Body of pancreas (tissue), 4 donors: ENCODE measurements around the gene PGLYRP2. TPM values are rescaled to one million over a fixed set of nuclear protein-coding genes. Genes with fewer than 3 reads are reported as not detected.
"Not testable (repeated sequence)": the region's sequence is repeated elsewhere in the genome, so short reads cannot be mapped to it uniquely, and the experiment has no call there.

Experiments used
- ATAC-seq: fragments of 150-250 bp; one replicate; pipeline ENCODE4 v1.9.1; 2016
- DNase-seq, 4 donors: peaks; one replicate each; pipeline ENCODE4 v3.0.0-alpha.2; 2019
- H3K27ac ChIP-seq, 4 donors: fragments of 200-600 bp; sonication (generic); 1 replicate in 3 of 4; 2 replicates in 1 of 4; pipeline versions ENCODE4 v1.5.1 to v1.6.1; 2016 to 2019; ENCODE audit warnings: mild to moderate bottlenecking in 1 of 4, mixed read lengths in 1 of 4, moderate library complexity in 1 of 4
- H3K27me3 ChIP-seq, 2 donors: fragments of 200-600 bp; sonication (generic); one replicate each; pipeline ENCODE4 v1.6.0; 2016; ENCODE audit warnings: mild to moderate bottlenecking in 1 of 2
- H3K36me3 ChIP-seq, 2 donors: fragments of 200-600 bp; sonication (generic); replicated peaks in 1 of 2; 2 replicates each; pipeline ENCODE4 v1.5.1; 2016; ENCODE audit warnings: low read depth in 2 of 2; ENCODE audit not compliant: insufficient read depth in 1 of 2
- H3K4me1 ChIP-seq: fragments of 200-600 bp; sonication (generic); one replicate; pipeline ENCODE4 v1.6.0; 2016
- H3K4me3 ChIP-seq, 2 donors: fragments of 200-600 bp; sonication (generic); 1 replicate in 1 of 2; 2 replicates in 1 of 2; pipeline ENCODE4 v1.5.1; 2016 to 2019
- H3K9me3 ChIP-seq, 3 donors: fragments of 200-600 bp; sonication (generic); 1 replicate in 2 of 3; 2 replicates in 1 of 3; pipeline ENCODE4 v1.5.1; 2016
- CTCF ChIP-seq, 7 experiments: fragments of 450-650 bp in 4 of 7; fragments of 200-600 bp in 3 of 7; sonication (generic) in 3 of 7; IDR thresholded peaks; one replicate each; pipeline ENCODE4 v1.5.1; 2016 to 2019; ENCODE audit warnings: antibody characterized with exemption in 7 of 7
- POLR2A ChIP-seq, 3 donors: fragments of 450-650 bp; IDR thresholded peaks; one replicate each; pipeline ENCODE4 v1.6.1; 2016; ENCODE audit warnings: antibody characterized with exemption in 3 of 3, mild to moderate bottlenecking in 2 of 3
- WGBS, 2 donors: methylation state at CpG; one replicate each; pipeline ENCODE4 v1.1.5; 2017; 5-methylcytosine and 5-hydroxymethylcytosine counted together
- intact Hi-C: fragments of 100-400 bp; cut with DNase I; formaldehyde crosslinking; loops from one replicate; pipeline ENCODE4 v1.15.1; 2023
- total RNA-seq, 2 donors: library from RNA; depleted of rRNA; stranded (reverse); fragments of >200 nt; gene quantifications; one replicate each; pipeline ENCODE4 v1.1.0, GENCODE V29; 2016

PGLYRP2 gene
- total RNA-seq, 2 donors from 2014 or later = not detected

DNA sequence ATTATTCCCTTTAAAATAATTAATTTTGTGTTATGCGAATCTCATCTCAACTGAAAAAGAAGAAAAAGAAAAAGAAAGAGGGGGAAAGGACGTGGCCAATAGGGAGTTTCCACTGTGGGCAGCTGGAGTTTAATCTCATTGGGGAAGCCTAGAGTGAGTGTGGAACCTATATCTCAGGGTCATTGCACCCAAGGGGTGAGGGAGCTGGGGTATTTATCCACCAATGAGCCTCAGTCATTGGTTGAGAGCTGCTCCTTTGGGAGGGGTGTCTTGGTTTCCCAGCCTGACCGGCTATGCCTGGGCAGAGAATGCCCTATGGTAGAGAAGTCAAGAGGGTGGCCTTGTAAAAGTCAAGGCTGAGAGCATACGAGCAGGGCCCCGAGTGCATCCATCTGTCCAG, 45.5 kb upstream of the PGLYRP2 start:
- H3K27ac ChIP-seq = no peak overlapping the region
- DNase-seq (no peak), ATAC-seq (no peak)
- no peaks in the 10 kb centered on the region for H3K9me3 ChIP-seq
- no peaks in the 10 kb centered on the region for H3K4me1 ChIP-seq
- no peaks in the 10 kb centered on the region for H3K27me3 ChIP-seq
- WGBS, 2 donors = 74 to 78% methylated on average over 3 to 5 of the region's 5 CpGs
- intact Hi-C loops = no loop called here
- H3K36me3 ChIP-seq = no peaks in the 10 kb centered on the region
- no peak overlapping the region for H3K4me3 ChIP-seq
- TF ChIP-seq CTCF (IDR thresholded peaks at IDR 0.05) (no peak), POLR2A (IDR thresholded peaks at IDR 0.05) (no peak)

GRCh38 chr19:15519433-15519976, 40.2 kb upstream of the PGLYRP2 start:
- H3K27ac ChIP-seq = no peak overlapping the region
- DNase-seq (no peak), ATAC-seq (no peak)
- TF ChIP-seq POLR2A (IDR thresholded peaks at IDR 0.05) = no peak
- TF ChIP-seq CTCF (IDR thresholded peaks at IDR 0.05) = no peak
- 62 to 67% methylated on average over 4 to 6 of the region's 6 CpGs for WGBS, 2 donors
- no peak overlapping the region for H3K4me3 ChIP-seq
- intact Hi-C loops = no loop called here
- no peaks in the 10 kb centered on the region for H3K27me3 ChIP-seq
- no peaks in the 10 kb centered on the region for H3K4me1 ChIP-seq
- peaks cover 0 to 5% (median 0%) of the 10 kb centered on the region in 3 donors for H3K9me3 ChIP-seq
- H3K36me3 ChIP-seq = no peaks in the 10 kb centered on the region

GRCh38 chr19:15517778-15518177, 38.5 kb upstream of the PGLYRP2 start:
- H3K4me3 ChIP-seq = no peak overlapping the region
- no peaks in the 10 kb centered on the region for H3K4me1 ChIP-seq
- 63 to 83% methylated on average over 1 of the region's 1 CpG for WGBS, 2 donors
- ATAC-seq (no peak), DNase-seq (no peak)
- no peaks in the 10 kb centered on the region for H3K27me3 ChIP-seq
- H3K36me3 ChIP-seq = no peaks in the 10 kb centered on the region
- H3K9me3 ChIP-seq = peaks cover 0 to 5% (median 0%) of the 10 kb centered on the region in 3 donors
- TF ChIP-seq CTCF (IDR thresholded peaks at IDR 0.05) (no peak), POLR2A (IDR thresholded peaks at IDR 0.05) (no peak)
- intact Hi-C loops = no loop called here
- no peak overlapping the region for H3K27ac ChIP-seq

DNA sequence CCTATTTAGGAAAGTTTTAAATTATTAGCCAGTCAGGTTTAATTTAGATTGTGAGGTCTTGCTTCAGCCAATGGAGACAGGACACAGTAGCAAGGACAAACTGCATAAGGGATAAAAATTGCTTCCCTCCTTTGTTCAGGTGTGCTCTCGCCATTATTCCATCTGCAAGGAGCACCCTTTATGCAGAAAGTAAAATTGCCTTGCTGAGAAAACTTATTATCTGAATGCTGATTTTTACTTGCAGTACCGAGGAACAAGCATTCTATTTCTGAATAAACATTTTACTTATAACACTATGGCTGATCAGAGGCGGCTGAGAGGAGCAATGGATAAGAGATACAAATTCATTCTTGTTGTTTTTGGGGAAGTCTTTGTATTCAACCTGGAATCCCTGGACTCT, 37.1 kb upstream of the PGLYRP2 start:
- Histone ChIP-seq H3K4me3 (no peak overlapping the region), H3K36me3 (no peaks in the 10 kb centered on the region), H3K27ac (no peak overlapping the region), H3K27me3 (no peaks in the 10 kb centered on the region), H3K4me1 (no peaks in the 10 kb centered on the region), H3K9me3 (peaks cover 0 to 5% (median 0%) of the 10 kb centered on the region in 3 donors)
- intact Hi-C loops = no loop called here
- TF ChIP-seq POLR2A (IDR thresholded peaks at IDR 0.05) (no peak), CTCF (IDR thresholded peaks at IDR 0.05) (no peak)
- no peak for ATAC-seq
- no peak for DNase-seq
- 67 to 80% methylated on average over 3 of the region's 3 CpGs for WGBS, 2 donors

GRCh38 chr19:15515227-15515625, 35.9 kb upstream of the PGLYRP2 start:
- H3K4me1 ChIP-seq, H3K27ac ChIP-seq, H3K4me3 ChIP-seq, H3K27me3 ChIP-seq, DNase-seq, H3K36me3 ChIP-seq, ATAC-seq, H3K9me3 ChIP-seq, intact Hi-C loops: not testable (repeated sequence)
- WGBS, 2 donors = 77 to 84% methylated on average over 9 of the region's 9 CpGs
